Right lung (tissue), 5 donors: ENCODE results near the gene MAPK8IP3. TPM values are rescaled to one million over a fixed set of nuclear protein-coding genes. Genes with fewer than 3 reads are reported as not detected.
"Not testable (repeated sequence)": the region's sequence is repeated elsewhere in the genome, so short reads cannot be mapped to it uniquely, and the experiment has no call there.

Source experiments
- DNase-seq, 2 donors: peaks; one replicate each; pipeline ENCODE4 v3.0.0-alpha.2; 2013
- polyA plus RNA-seq, 5 donors: library from polyadenylated mRNA; unstranded; fragments of 120-200 nt; gene quantifications; one replicate each; pipeline versions ENCODE4 v1.2.1 to v1.2.3, GENCODE V29; 2013; ENCODE audit warnings: inconsistent platforms in 1 of 5, low replicate concordance in 1 of 5; ENCODE audit not compliant: insufficient read length in 5 of 5, insufficient read depth in 1 of 5

The MAPK8IP3 gene
- polyA plus RNA-seq, 5 donors: 45.3 to 74.0 (median 61.9) TPM

GRCh38 chr16:1677339-1677738, 28.7 kb upstream of the MAPK8IP3 start:
- no peak for DNase-seq

- DNase-seq: peak; percentile 95 to 97
Observed at GRCh38 chr16:1677942-1678499, 28.0 kb upstream of the MAPK8IP3 start, which contains the start of gene JPT2. TSS of gene JPT2 (plus strand) at chr16:1678279. CDS start at chr16:1678313, 34 bp downstream.

GRCh38 chr16:1678500-1679098, 27.4 kb upstream of the MAPK8IP3 start:
- peak; percentile 9 to 23 for DNase-seq

GRCh38 chr16:1680361-1680760, 25.6 kb upstream of the MAPK8IP3 start:
- DNase-seq: no peak

- no peak for DNase-seq
Observed at GRCh38 chr16:1681032-1681431, 25.0 kb upstream of the MAPK8IP3 start.

- DNase-seq: no peak
Observed at GRCh38 chr16:1687427-1688316, 18.3 kb upstream of the MAPK8IP3 start.

GRCh38 chr16:1688807-1689560, 17.0 kb upstream of the MAPK8IP3 start:
- peak in 1 of 2 donors; percentile 12 for DNase-seq

GRCh38 chr16:1689853-1690252, 16.1 kb upstream of the MAPK8IP3 start:
- DNase-seq: no peak

GRCh38 chr16:1690810-1691209, 15.2 kb upstream of the MAPK8IP3 start:
- no peak for DNase-seq

GRCh38 chr16:1691276-1691675, 14.7 kb upstream of the MAPK8IP3 start:
- no peak for DNase-seq

- DNase-seq: no peak
Observed at GRCh38 chr16:1691956-1692355, 14.0 kb upstream of the MAPK8IP3 start.

- no peak for DNase-seq
Observed at GRCh38 chr16:1696863-1697262, 9.1 kb upstream of the MAPK8IP3 start.

GRCh38 chr16:1698680-1699079, 7.3 kb upstream of the MAPK8IP3 start:
- no peak for DNase-seq

GRCh38 chr16:1700246-1700645, 5.7 kb upstream of the MAPK8IP3 start:
- no peak for DNase-seq

GRCh38 chr16:1701216-1701878, 4.6 kb upstream of the MAPK8IP3 start:
- DNase-seq: no peak

GRCh38 chr16:1705324-1705687, 689 bp upstream of the MAPK8IP3 start:
- not testable (repeated sequence) for DNase-seq

- DNase-seq: no peak
Observed at GRCh38 chr16:1706386-1707192, 594 bp downstream of the MAPK8IP3 start.

GRCh38 chr16:1707193-1707790, 1.3 kb downstream of the MAPK8IP3 start:
- no peak for DNase-seq

- no peak for DNase-seq
Observed at GRCh38 chr16:1708083-1708767, 2.2 kb downstream of the MAPK8IP3 start.

- no peak for DNase-seq
Observed at GRCh38 chr16:1708768-1709180, 2.8 kb downstream of the MAPK8IP3 start.
